ENCODE measurements around the gene SMIM44.

The SMIM44 gene

DNA sequence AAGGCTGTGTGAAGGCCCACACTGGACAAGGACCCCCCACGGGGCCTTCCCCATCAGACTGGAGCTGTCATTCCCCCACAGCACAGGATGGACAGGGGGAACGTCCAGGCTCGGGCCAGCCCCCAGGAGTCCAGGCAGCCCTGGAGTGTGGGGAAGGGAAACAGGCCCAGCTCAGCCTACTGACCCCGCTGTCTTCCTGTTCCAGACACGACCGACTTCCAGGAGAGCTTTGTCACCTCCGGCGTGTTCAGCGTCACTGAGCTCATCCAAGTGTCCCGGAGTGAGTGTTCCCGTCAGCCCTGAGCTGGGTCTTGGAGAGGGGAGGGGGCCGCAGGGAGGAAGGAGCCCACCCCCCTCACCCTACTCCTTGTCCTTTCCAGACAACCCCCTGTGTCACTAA, 49.9 kb downstream of the SMIM44 start:
- no peak for DNase-seq
